K562 (cell line): ENCODE data around the gene CGREF1. TPM values are rescaled to one million over a fixed set of nuclear protein-coding genes. Genes with fewer than 3 reads are reported as not detected.

ENCODE experiments used
- BACH1 ChIP-seq: fragments of 200-800 bp; sonication (Bioruptor generic); IDR thresholded peaks from 2 replicates; pipeline ENCODE4 v1.6.1; 2016; ENCODE audit warnings: missing genetic modification characterization, missing compliant biosample characterization
- DACH1 ChIP-seq: fragments of 450-650 bp; IDR thresholded peaks from 2 replicates; pipeline ENCODE4 v1.6.1; 2018; ENCODE audit not compliant: partially characterized antibody
- EGR1 ChIP-seq: fragments of 450-650 bp; conservative IDR thresholded peaks from 2 replicates; pipeline ENCODE4 v1.6.1; 2017; ENCODE audit warnings: mild to moderate bottlenecking
- NR2C2 ChIP-seq, 2 experiments: fragments of 200-800 bp in 1 of 2; sonication (Bioruptor generic) in 1 of 2; sonication (generic) in 1 of 2; formaldehyde crosslinking in 1 of 2; IDR thresholded peaks; 2 replicates each; pipeline versions ENCODE4 v1.6.1 to v1.8.0; 2016 to 2022; ENCODE audit warnings: mild to moderate bottlenecking in 1 of 2, missing compliant biosample characterization in 1 of 2, missing genetic modification characterization in 1 of 2, missing genetic modification reagents in 1 of 2
- PTBP1 ChIP-seq: fragments of 200-400 bp; formaldehyde crosslinking; IDR thresholded peaks from 2 replicates; pipeline ENCODE4 v1.6.1; 2017; ENCODE audit warnings: low read depth, low read length
- RBM15 ChIP-seq: fragments of 200-400 bp; formaldehyde crosslinking; IDR thresholded peaks from 2 replicates; pipeline ENCODE4 v1.6.1; 2018; ENCODE audit warnings: mild to moderate bottlenecking, low read length, moderate library complexity; ENCODE audit not compliant: insufficient read depth
- RCOR1 ChIP-seq, 2 experiments: IDR thresholded peaks; 2 replicates each; pipeline ENCODE4 v1.6.1; 2012; ENCODE audit warnings: low read depth in 2 of 2, low read length in 2 of 2, borderline replicate concordance in 1 of 2, improper control_type of control experiment in 1 of 2
- SMAD1 ChIP-seq: fragments of 150-350 bp; IDR thresholded peaks from 2 replicates; pipeline ENCODE4 v1.6.1; 2014; ENCODE audit warnings: low read length, low read depth; ENCODE audit not compliant: partially characterized antibody
- ZNF232 ChIP-seq: sonication (generic); formaldehyde crosslinking; IDR thresholded peaks from 2 replicates; pipeline ENCODE4 v1.8.0; 2022; ENCODE audit warnings: mild to moderate bottlenecking, missing genetic modification reagents
- ZNF551 ChIP-seq: fragments of 250-450 bp; sonication (Bioruptor Pico); IDR thresholded peaks from 2 replicates; pipeline ENCODE4 v1.5.0; 2021; ENCODE audit warnings: mild to moderate bottlenecking, moderate library complexity
- ZNF707 ChIP-seq: fragments of 250-450 bp; sonication (Bioruptor Pico); conservative IDR thresholded peaks from 2 replicates; pipeline ENCODE4 v1.8.0; 2022; ENCODE audit warnings: inconsistent platforms, mild to moderate bottlenecking, moderate library complexity
- polyA plus RNA-seq, 8 experiments: library from polyadenylated mRNA; depleted of rRNA in 4 of 8; stranded (reverse) in 5 of 8; unstranded in 3 of 8; fragments of >200 nt; fragmentation: Nextera tagmentation in 2 of 8; fragmentation: Illumina TruSeq in 1 of 8; extraction: Ambion mirVana in 2 of 8; extraction: Trizol in 1 of 8; gene quantifications; 2 replicates each; pipeline versions ENCODE4 v1.2.1 to v1.2.3, GENCODE V29; 2011 to 2014; ENCODE audit warnings: inconsistent platforms in 1 of 8, missing spikeins in 1 of 8
- total RNA-seq, 7 experiments: library from RNA; depleted of rRNA in 6 of 7; stranded (reverse); fragments of >200 nt in 6 of 7; fragmentation: Illumina TruSeq in 2 of 7; extraction: Trizol in 2 of 7; gene quantifications; 2 replicates each; pipeline versions ENCODE4 v1.2.1 to v1.2.3, GENCODE V29; 2011 to 2021; ENCODE audit warnings: low replicate concordance in 1 of 7
- TF ChIP-seq, protein P1 (sequence below): fragments of 450-650 bp; IDR thresholded peaks from 2 replicates; pipeline ENCODE4 v1.6.1; 2017; ENCODE audit warnings: antibody characterized with exemption, mild to moderate bottlenecking
- TF ChIP-seq, protein P2 (sequence below): fragments of 450-650 bp; formaldehyde crosslinking; IDR thresholded peaks from 2 replicates; pipeline ENCODE4 v1.4.0; 2022; ENCODE audit warnings: missing genetic modification characterization
- TF ChIP-seq, protein P3 (sequence below): fragments of 250-450 bp; sonication (Bioruptor Pico); IDR thresholded peaks from 2 replicates; pipeline ENCODE4 v1.9.0; 2021; ENCODE audit warnings: mild to moderate bottlenecking
- TF ChIP-seq, protein P4 (sequence below): fragments of 200-400 bp; formaldehyde crosslinking; IDR thresholded peaks from 2 replicates; pipeline ENCODE4 v1.6.1; 2017; ENCODE audit warnings: mild to moderate bottlenecking, low read depth, low read length, moderate library complexity
- TF ChIP-seq, protein P5 (sequence below): fragments of 250-450 bp; sonication (Bioruptor Pico); IDR thresholded peaks from 2 replicates; pipeline ENCODE4 v1.8.0; 2022; ENCODE audit warnings: inconsistent platforms

CGREF1 gene
- total and polyA plus RNA-seq, 9 of the 15 experiments (the other 6 are each of a cell fraction or from before 2014, with no cell fraction given): 0.07 to 0.50 (median 0.37) TPM

DNA sequence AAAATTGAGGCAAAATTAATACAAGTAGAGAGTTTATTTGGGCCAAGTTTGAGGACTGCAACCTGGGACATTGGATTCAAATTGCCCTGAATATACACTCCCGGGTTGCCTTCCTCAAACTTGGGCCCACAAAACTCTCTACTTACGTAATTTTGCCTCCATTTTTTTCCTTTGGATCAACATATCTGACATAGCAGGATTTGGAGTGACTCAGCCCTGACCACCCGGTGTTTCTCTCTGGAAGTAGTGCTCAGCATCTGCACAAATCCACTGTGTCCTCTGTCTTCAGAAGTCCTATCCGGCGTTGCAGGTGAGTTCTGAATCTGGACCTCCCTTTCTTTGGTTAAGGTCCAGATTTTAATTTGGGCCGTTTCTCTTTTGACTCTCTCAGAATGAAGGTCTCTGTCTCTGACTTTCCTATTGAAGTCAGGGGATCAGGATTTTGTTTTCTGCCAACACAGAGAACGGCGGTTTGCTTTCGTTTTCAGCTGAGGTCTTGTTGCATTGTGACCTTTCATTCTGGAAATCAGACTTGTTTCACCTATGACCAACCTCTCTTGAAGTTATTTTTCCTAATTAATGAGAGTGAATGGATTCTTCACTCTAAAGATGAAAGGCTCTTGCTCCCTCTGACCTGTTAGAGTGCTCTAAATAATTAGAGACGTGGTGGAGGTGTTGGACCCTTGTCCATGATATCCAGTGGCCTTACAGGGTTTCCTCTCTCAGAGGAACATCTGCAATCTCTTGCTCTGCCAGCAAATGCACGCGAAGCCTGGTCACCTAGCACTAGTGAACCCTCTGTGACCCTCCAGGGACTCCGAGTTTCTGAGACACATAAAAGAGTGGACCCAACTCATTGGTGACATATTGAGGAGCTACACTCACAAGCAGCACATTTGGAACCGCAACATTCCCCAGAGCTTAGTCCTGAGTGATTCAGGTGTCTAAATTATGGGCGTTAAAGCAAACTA, 43.5 kb upstream of the CGREF1 start (continued):
- TF ChIP-seq, protein P1, sequence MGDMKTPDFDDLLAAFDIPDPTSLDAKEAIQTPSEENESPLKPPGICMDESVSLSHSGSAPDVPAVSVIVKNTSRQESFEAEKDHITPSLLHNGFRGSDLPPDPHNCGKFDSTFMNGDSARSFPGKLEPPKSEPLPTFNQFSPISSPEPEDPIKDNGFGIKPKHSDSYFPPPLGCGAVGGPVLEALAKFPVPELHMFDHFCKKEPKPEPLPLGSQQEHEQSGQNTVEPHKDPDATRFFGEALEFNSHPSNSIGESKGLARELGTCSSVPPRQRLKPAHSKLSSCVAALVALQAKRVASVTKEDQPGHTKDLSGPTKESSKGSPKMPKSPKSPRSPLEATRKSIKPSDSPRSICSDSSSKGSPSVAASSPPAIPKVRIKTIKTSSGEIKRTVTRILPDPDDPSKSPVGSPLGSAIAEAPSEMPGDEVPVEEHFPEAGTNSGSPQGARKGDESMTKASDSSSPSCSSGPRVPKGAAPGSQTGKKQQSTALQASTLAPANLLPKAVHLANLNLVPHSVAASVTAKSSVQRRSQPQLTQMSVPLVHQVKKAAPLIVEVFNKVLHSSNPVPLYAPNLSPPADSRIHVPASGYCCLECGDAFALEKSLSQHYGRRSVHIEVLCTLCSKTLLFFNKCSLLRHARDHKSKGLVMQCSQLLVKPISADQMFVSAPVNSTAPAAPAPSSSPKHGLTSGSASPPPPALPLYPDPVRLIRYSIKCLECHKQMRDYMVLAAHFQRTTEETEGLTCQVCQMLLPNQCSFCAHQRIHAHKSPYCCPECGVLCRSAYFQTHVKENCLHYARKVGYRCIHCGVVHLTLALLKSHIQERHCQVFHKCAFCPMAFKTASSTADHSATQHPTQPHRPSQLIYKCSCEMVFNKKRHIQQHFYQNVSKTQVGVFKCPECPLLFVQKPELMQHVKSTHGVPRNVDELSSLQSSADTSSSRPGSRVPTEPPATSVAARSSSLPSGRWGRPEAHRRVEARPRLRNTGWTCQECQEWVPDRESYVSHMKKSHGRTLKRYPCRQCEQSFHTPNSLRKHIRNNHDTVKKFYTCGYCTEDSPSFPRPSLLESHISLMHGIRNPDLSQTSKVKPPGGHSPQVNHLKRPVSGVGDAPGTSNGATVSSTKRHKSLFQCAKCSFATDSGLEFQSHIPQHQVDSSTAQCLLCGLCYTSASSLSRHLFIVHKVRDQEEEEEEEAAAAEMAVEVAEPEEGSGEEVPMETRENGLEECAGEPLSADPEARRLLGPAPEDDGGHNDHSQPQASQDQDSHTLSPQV: no peak
- TF ChIP-seq PTBP1 (no peak), DACH1 (no peak), ZNF551 (CRISPR knock-in tag) (no peak), RCOR1 (IDR thresholded peaks at IDR 0.05; ENCODE audit: borderline replicate concordance in 1 of 2, low read depth in 2 of 2, low read length in 2 of 2) (no peak), SMAD1 (no peak), EGR1 (no peak), ZNF707 (no peak), RBM15 (no peak), ZNF232 (CRISPR knock-in tag) (no peak), NR2C2 (CRISPR knock-in tag; IDR thresholded peaks at IDR 0.05) (no peak), NR2C2 (tag; IDR thresholded peaks at IDR 0.05) (0 out of 2 replicates have a peak, but pooled peaks have one; percentile 45), BACH1 (tag) (peak; percentile 78)
- TF ChIP-seq, protein P2, sequence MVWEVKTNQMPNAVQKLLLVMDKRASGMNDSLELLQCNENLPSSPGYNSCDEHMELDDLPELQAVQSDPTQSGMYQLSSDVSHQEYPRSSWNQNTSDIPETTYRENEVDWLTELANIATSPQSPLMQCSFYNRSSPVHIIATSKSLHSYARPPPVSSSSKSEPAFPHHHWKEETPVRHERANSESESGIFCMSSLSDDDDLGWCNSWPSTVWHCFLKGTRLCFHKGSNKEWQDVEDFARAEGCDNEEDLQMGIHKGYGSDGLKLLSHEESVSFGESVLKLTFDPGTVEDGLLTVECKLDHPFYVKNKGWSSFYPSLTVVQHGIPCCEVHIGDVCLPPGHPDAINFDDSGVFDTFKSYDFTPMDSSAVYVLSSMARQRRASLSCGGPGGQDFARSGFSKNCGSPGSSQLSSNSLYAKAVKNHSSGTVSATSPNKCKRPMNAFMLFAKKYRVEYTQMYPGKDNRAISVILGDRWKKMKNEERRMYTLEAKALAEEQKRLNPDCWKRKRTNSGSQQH (CRISPR knock-in tag): no peak
- TF ChIP-seq, protein P3, sequence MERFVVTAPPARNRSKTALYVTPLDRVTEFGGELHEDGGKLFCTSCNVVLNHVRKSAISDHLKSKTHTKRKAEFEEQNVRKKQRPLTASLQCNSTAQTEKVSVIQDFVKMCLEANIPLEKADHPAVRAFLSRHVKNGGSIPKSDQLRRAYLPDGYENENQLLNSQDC: no peak
- TF ChIP-seq, protein P4, sequence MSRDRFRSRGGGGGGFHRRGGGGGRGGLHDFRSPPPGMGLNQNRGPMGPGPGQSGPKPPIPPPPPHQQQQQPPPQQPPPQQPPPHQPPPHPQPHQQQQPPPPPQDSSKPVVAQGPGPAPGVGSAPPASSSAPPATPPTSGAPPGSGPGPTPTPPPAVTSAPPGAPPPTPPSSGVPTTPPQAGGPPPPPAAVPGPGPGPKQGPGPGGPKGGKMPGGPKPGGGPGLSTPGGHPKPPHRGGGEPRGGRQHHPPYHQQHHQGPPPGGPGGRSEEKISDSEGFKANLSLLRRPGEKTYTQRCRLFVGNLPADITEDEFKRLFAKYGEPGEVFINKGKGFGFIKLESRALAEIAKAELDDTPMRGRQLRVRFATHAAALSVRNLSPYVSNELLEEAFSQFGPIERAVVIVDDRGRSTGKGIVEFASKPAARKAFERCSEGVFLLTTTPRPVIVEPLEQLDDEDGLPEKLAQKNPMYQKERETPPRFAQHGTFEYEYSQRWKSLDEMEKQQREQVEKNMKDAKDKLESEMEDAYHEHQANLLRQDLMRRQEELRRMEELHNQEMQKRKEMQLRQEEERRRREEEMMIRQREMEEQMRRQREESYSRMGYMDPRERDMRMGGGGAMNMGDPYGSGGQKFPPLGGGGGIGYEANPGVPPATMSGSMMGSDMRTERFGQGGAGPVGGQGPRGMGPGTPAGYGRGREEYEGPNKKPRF: no peak
- TF ChIP-seq, protein P5, sequence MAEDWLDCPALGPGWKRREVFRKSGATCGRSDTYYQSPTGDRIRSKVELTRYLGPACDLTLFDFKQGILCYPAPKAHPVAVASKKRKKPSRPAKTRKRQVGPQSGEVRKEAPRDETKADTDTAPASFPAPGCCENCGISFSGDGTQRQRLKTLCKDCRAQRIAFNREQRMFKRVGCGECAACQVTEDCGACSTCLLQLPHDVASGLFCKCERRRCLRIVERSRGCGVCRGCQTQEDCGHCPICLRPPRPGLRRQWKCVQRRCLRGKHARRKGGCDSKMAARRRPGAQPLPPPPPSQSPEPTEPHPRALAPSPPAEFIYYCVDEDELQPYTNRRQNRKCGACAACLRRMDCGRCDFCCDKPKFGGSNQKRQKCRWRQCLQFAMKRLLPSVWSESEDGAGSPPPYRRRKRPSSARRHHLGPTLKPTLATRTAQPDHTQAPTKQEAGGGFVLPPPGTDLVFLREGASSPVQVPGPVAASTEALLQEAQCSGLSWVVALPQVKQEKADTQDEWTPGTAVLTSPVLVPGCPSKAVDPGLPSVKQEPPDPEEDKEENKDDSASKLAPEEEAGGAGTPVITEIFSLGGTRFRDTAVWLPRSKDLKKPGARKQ (CRISPR knock-in tag): no peak
